ENCODE data around the gene CCDC7. TPM values are rescaled to one million over a fixed set of nuclear protein-coding genes. Genes with fewer than 3 reads are reported as not detected.

CCDC7 gene
- total RNA-seq, 2 donors from 2014 or later: 12.9 to 19.8 TPM

- H3K27me3 ChIP-seq (replicated peaks; ENCODE audit: insufficient read depth): no peaks in the 10 kb centered on the region
- no peak overlapping the region for H3K27ac ChIP-seq
- TF ChIP-seq CTCF (IDR thresholded peaks at IDR 0.05) (no peak), POLR2A (IDR thresholded peaks at IDR 0.05) (no peak), POLR2AphosphoS5 (IDR thresholded peaks at IDR 0.05) (no peak)
- DNase-seq (ENCODE audit: low spot score): no peak
- H3K4me3 ChIP-seq: no peak overlapping the region
- H3K4me1 ChIP-seq (replicated peaks): no peaks in the 10 kb centered on the region
- H3K9me3 ChIP-seq: no peaks in the 10 kb centered on the region
- 79% methylated on average over 2 of the region's 2 CpGs for WGBS
- no peaks in the 10 kb centered on the region for H3K36me3 ChIP-seq
- intact Hi-C loops (cut with DNase I): no loop called here
Observed at GRCh38 chr10:32413513-32413912, 32.4 kb upstream of the CCDC7 start.

GRCh38 chr10:32415361-32415760 is 30.6 kb upstream of the CCDC7 start:
- no peak overlapping the region for H3K27ac ChIP-seq
- no peaks in the 10 kb centered on the region for H3K9me3 ChIP-seq
- intact Hi-C loops (cut with DNase I): no loop called here
- no peak for DNase-seq (ENCODE audit: low spot score)
- WGBS: 59% methylated on average over 2 of the region's 2 CpGs
- no peaks in the 10 kb centered on the region for H3K36me3 ChIP-seq
- H3K4me1 ChIP-seq (replicated peaks): no peaks in the 10 kb centered on the region
- H3K27me3 ChIP-seq (replicated peaks; ENCODE audit: insufficient read depth): no peaks in the 10 kb centered on the region
- no peak for TF ChIP-seq POLR2AphosphoS5 (IDR thresholded peaks at IDR 0.05)
- no peak for TF ChIP-seq CTCF (IDR thresholded peaks at IDR 0.05)
- no peak for TF ChIP-seq POLR2A (IDR thresholded peaks at IDR 0.05)
- no peak overlapping the region for H3K4me3 ChIP-seq

GRCh38 chr10:32417911-32418547 is 27.9 kb upstream of the CCDC7 start:
- no peak overlapping the region for H3K27ac ChIP-seq
- no peak overlapping the region for H3K4me3 ChIP-seq
- WGBS: 33% methylated on average over 2 of the region's 2 CpGs
- DNase-seq (ENCODE audit: low spot score): no peak
- intact Hi-C loops (cut with DNase I): no loop called here
- no peaks in the 10 kb centered on the region for H3K36me3 ChIP-seq
- H3K4me1 ChIP-seq (replicated peaks): no peaks in the 10 kb centered on the region
- no peaks in the 10 kb centered on the region for H3K9me3 ChIP-seq
- no peaks in the 10 kb centered on the region for H3K27me3 ChIP-seq (replicated peaks; ENCODE audit: insufficient read depth)
- peak; percentile 6 for TF ChIP-seq POLR2AphosphoS5 (IDR thresholded peaks at IDR 0.05)
- TF ChIP-seq POLR2A (IDR thresholded peaks at IDR 0.05): no peak

- intact Hi-C loops (cut with DNase I): no loop called here
- DNase-seq (ENCODE audit: low spot score): no peak
- TF ChIP-seq POLR2A (IDR thresholded peaks at IDR 0.05) (no peak), POLR2AphosphoS5 (IDR thresholded peaks at IDR 0.05) (no peak), CTCF (IDR thresholded peaks at IDR 0.05) (no peak)
- no peak overlapping the region for H3K4me3 ChIP-seq
- H3K27ac ChIP-seq: no peak overlapping the region
- H3K36me3 ChIP-seq: no peaks in the 10 kb centered on the region
- H3K27me3 ChIP-seq (replicated peaks; ENCODE audit: insufficient read depth): no peaks in the 10 kb centered on the region
- no peaks in the 10 kb centered on the region for H3K9me3 ChIP-seq
- 83% methylated on average over 3 of the region's 3 CpGs for WGBS
- H3K4me1 ChIP-seq (replicated peaks): no peaks in the 10 kb centered on the region
Observed at GRCh38 chr10:32418572-32418971, 27.4 kb upstream of the CCDC7 start.

GRCh38 chr10:32419615-32420014 is 26.3 kb upstream of the CCDC7 start:
- 26% methylated on average over 1 of the region's 1 CpG for WGBS

More at GRCh38 chr10:32419615-32420014, 26.3 kb upstream of the CCDC7 start:
- Histone ChIP-seq H3K27me3 (replicated peaks; ENCODE audit: insufficient read depth) (no peaks in the 10 kb centered on the region), H3K4me3 (no peak overlapping the region), H3K9me3 (no peaks in the 10 kb centered on the region), H3K36me3 (no peaks in the 10 kb centered on the region), H3K4me1 (replicated peaks) (no peaks in the 10 kb centered on the region), H3K27ac (no peak overlapping the region)
- DNase-seq (ENCODE audit: low spot score): no peak
- TF ChIP-seq POLR2AphosphoS5 (IDR thresholded peaks at IDR 0.05) (no peak), CTCF (IDR thresholded peaks at IDR 0.05) (no peak), POLR2A (IDR thresholded peaks at IDR 0.05) (no peak)
- intact Hi-C loops (cut with DNase I): no loop called here

All from prostate gland (tissue), 2 donors.